Kidney epithelial cell (primary cell): ENCODE data around the gene DOCK10. TPM values are rescaled to one million over a fixed set of nuclear protein-coding genes. Genes with fewer than 3 reads are reported as not detected.

Source experiments
- DNase-seq: peaks from one replicate; pipeline ENCODE4 v3.0.0-alpha.2; 2010; ENCODE audit warnings: low read depth
- H3K27me3 ChIP-seq: 2 replicates; pipeline ENCODE4 v1.6.0; 2011; ENCODE audit warnings: low read length; ENCODE audit not compliant: control insufficient read depth, insufficient read depth
- H3K36me3 ChIP-seq: 2 replicates; pipeline ENCODE4 v1.5.1; 2011; ENCODE audit warnings: low read length; ENCODE audit not compliant: control insufficient read depth, insufficient read depth
- H3K4me3 ChIP-seq: 2 replicates; pipeline ENCODE4 v1.5.1; 2011; ENCODE audit warnings: low read depth, mild to moderate bottlenecking, control low read depth, low read length
- CTCF ChIP-seq: IDR thresholded peaks from 2 replicates; pipeline ENCODE4 v1.5.1; 2011; ENCODE audit warnings: mild to moderate bottlenecking, moderate library complexity, low read length, control low read depth, inconsistent platforms; ENCODE audit not compliant: insufficient read depth, poor library complexity, severe bottlenecking
- total RNA-seq: library from RNA; depleted of rRNA; stranded (reverse); fragments of >200 nt; gene quantifications from 2 replicates; pipeline ENCODE4 v1.2.3, GENCODE V29; 2015

Gene DOCK10
- total RNA-seq, 1 donor from 2014 or later: 5.0 TPM

- no peak overlapping the region for H3K4me3 ChIP-seq
- TF ChIP-seq CTCF: no peak
- no peaks in the 10 kb centered on the region for H3K36me3 ChIP-seq
- no peak for DNase-seq
- no peaks in the 10 kb centered on the region for H3K27me3 ChIP-seq
Measured at GRCh38 chr2:224836263-224836662, 206.0 kb downstream of the DOCK10 start.

GRCh38 chr2:224835405-224835804 is 206.9 kb downstream of the DOCK10 start:
- Histone ChIP-seq H3K36me3 (no peaks in the 10 kb centered on the region), H3K4me3 (no peak overlapping the region), H3K27me3 (no peaks in the 10 kb centered on the region)
- TF ChIP-seq CTCF: no peak
- no peak for DNase-seq

GRCh38 chr2:224833986-224834385 is 208.3 kb downstream of the DOCK10 start:
- no peaks in the 10 kb centered on the region for H3K36me3 ChIP-seq
- TF ChIP-seq CTCF: no peak
- no peaks in the 10 kb centered on the region for H3K27me3 ChIP-seq
- no peak overlapping the region for H3K4me3 ChIP-seq
- DNase-seq: no peak

GRCh38 chr2:224832207-224832606 is 210.1 kb downstream of the DOCK10 start:
- H3K4me3 ChIP-seq: no peak overlapping the region
- no peak for TF ChIP-seq CTCF
- no peaks in the 10 kb centered on the region for H3K36me3 ChIP-seq
- DNase-seq: no peak
- no peaks in the 10 kb centered on the region for H3K27me3 ChIP-seq

GRCh38 chr2:224831530-224831929 is 210.7 kb downstream of the DOCK10 start:
- Histone ChIP-seq H3K36me3 (no peaks in the 10 kb centered on the region), H3K4me3 (no peak overlapping the region), H3K27me3 (no peaks in the 10 kb centered on the region)
- TF ChIP-seq CTCF: no peak
- DNase-seq: no peak

- no peak for TF ChIP-seq CTCF
- H3K36me3 ChIP-seq: no peaks in the 10 kb centered on the region
- H3K4me3 ChIP-seq: no peak overlapping the region
- no peaks in the 10 kb centered on the region for H3K27me3 ChIP-seq
- no peak for DNase-seq
Measured at GRCh38 chr2:224820283-224820991, 221.8 kb downstream of the DOCK10 start.
